GM21381 (cell line): ENCODE data around the gene FGF22.
"Not testable (repeated sequence)": the region's sequence is repeated elsewhere in the genome, so short reads cannot be mapped to it uniquely, and the experiment has no call there.

ENCODE experiments used
- ATAC-seq: cut with Tn5 transposase; IDR thresholded peaks from one replicate; pipeline ENCODE4 v1.9.1; 2021; ENCODE audit warnings: mild to moderate bottlenecking, moderate library complexity; ENCODE audit not compliant: unreplicated experiment

Gene FGF22

GRCh38 chr19:620166-620862, 19.4 kb upstream of the FGF22 start:
- ATAC-seq, result no peak

GRCh38 chr19:621191-621590, 18.5 kb upstream of the FGF22 start:
- not testable (repeated sequence) for ATAC-seq

GRCh38 chr19:621819-622218, 17.9 kb upstream of the FGF22 start:
- no peak for ATAC-seq

GRCh38 chr19:622666-623065, 17.0 kb upstream of the FGF22 start:
- no peak for ATAC-seq

GRCh38 chr19:623175-623916, 16.3 kb upstream of the FGF22 start:
- ATAC-seq, result no peak

- ATAC-seq, result no peak
Measured at GRCh38 chr19:623974-624373, 15.7 kb upstream of the FGF22 start.

- ATAC-seq, result no peak
Measured at GRCh38 chr19:624433-625109, 15.1 kb upstream of the FGF22 start.

GRCh38 chr19:625257-625656, 14.4 kb upstream of the FGF22 start:
- no peak for ATAC-seq

GRCh38 chr19:626566-626965, 13.1 kb upstream of the FGF22 start:
- not testable (repeated sequence) for ATAC-seq

- no peak for ATAC-seq
Measured at GRCh38 chr19:628168-628567, 11.5 kb upstream of the FGF22 start.

- ATAC-seq, result not testable (repeated sequence)
Measured at GRCh38 chr19:629515-629914, 10.2 kb upstream of the FGF22 start.

- ATAC-seq, result no peak
Measured at GRCh38 chr19:629961-630714, 9.5 kb upstream of the FGF22 start.

- ATAC-seq, result peak; percentile 11
Measured at GRCh38 chr19:632579-633067, 7.1 kb upstream of the FGF22 start.

GRCh38 chr19:633068-633785, 6.5 kb upstream of the FGF22 start, which contains the start of gene POLRMT:
Gene POLRMT (minus strand): TSS chr19:633537. CDS start chr19:633512, 25 bp downstream.
- ATAC-seq, result peak; percentile 76

- ATAC-seq, result no peak
Measured at GRCh38 chr19:633786-634639, 5.7 kb upstream of the FGF22 start.

- ATAC-seq, result no peak
Measured at GRCh38 chr19:634975-635652, 4.6 kb upstream of the FGF22 start.

GRCh38 chr19:638906-639252, 800 bp upstream of the FGF22 start:
- no peak for ATAC-seq

GRCh38 chr19:640161-640558, 481 bp downstream of the FGF22 start:
- ATAC-seq, result no peak
